DMS53 treated with DMSO at 0.1 percent for 48 hours (cell line): ENCODE data around the gene TMEM43.

Experiments
- DNase-seq: peaks from one replicate; lab custom pipeline; 2025; ENCODE audit not compliant: unreplicated experiment; lab: John Stamatoyannopoulos, UW

TMEM43 gene

GRCh38 chr3:14137445-14137844, 12.6 kb downstream of the TMEM43 start:
- no peak for DNase-seq

GRCh38 chr3:14138109-14138877, 13.4 kb downstream of the TMEM43 start:
- DNase-seq, result no peak

GRCh38 chr3:14138878-14139655, 14.2 kb downstream of the TMEM43 start:
- DNase-seq, result no peak

- no peak for DNase-seq
Measured at GRCh38 chr3:14139771-14140170, 14.9 kb downstream of the TMEM43 start.

- DNase-seq, result no peak
Measured at GRCh38 chr3:14140668-14141067, 15.8 kb downstream of the TMEM43 start.

GRCh38 chr3:14141144-14141543, 16.3 kb downstream of the TMEM43 start:
- no peak for DNase-seq

- DNase-seq, result no peak
Measured at GRCh38 chr3:14141602-14142341, 16.9 kb downstream of the TMEM43 start.

- no peak for DNase-seq
Measured at GRCh38 chr3:14142567-14143270, 17.9 kb downstream of the TMEM43 start.

- DNase-seq, result no peak
Measured at GRCh38 chr3:14143271-14144225, 18.7 kb downstream of the TMEM43 start.

GRCh38 chr3:14144423-14145075, 19.7 kb downstream of the TMEM43 start:
- DNase-seq, result peak; percentile 65

GRCh38 chr3:14145236-14145635, 20.4 kb downstream of the TMEM43 start:
- DNase-seq, result no peak

GRCh38 chr3:14145670-14146380, 21.0 kb downstream of the TMEM43 start:
- no peak for DNase-seq

GRCh38 chr3:14146381-14147065, 21.7 kb downstream of the TMEM43 start:
- DNase-seq, result no peak

GRCh38 chr3:14147066-14147435, 22.2 kb downstream of the TMEM43 start:
- DNase-seq, result no peak

- DNase-seq, result no peak
Measured at GRCh38 chr3:14147617-14148016, 22.8 kb downstream of the TMEM43 start.

GRCh38 chr3:14148041-14148985, 23.5 kb downstream of the TMEM43 start:
- no peak for DNase-seq

- DNase-seq, result no peak
Measured at GRCh38 chr3:14150078-14150477, 25.2 kb downstream of the TMEM43 start.
